ENCODE data around the gene SLC4A1.

SLC4A1 gene

GRCh38 chr17:44273607-44274006 is 5.7 kb upstream of the SLC4A1 start:
- Histone ChIP-seq H3K36me3 (no peaks in the 10 kb centered on the region), H3K9me3 (ENCODE audit: severe bottlenecking) (no peaks in the 10 kb centered on the region), H3K27ac (no peak overlapping the region; the same call in 1 of the 2 replicates), H3K4me3 (ENCODE audit: low read depth, low read length) (no peak overlapping the region), H3K27me3 (ENCODE audit: insufficient read depth, low read depth, severe bottlenecking) (no peaks in the 10 kb centered on the region)
- TF ChIP-seq, protein P1, sequence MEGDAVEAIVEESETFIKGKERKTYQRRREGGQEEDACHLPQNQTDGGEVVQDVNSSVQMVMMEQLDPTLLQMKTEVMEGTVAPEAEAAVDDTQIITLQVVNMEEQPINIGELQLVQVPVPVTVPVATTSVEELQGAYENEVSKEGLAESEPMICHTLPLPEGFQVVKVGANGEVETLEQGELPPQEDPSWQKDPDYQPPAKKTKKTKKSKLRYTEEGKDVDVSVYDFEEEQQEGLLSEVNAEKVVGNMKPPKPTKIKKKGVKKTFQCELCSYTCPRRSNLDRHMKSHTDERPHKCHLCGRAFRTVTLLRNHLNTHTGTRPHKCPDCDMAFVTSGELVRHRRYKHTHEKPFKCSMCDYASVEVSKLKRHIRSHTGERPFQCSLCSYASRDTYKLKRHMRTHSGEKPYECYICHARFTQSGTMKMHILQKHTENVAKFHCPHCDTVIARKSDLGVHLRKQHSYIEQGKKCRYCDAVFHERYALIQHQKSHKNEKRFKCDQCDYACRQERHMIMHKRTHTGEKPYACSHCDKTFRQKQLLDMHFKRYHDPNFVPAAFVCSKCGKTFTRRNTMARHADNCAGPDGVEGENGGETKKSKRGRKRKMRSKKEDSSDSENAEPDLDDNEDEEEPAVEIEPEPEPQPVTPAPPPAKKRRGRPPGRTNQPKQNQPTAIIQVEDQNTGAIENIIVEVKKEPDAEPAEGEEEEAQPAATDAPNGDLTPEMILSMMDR (IDR thresholded peaks at IDR 0.05; ENCODE audit: low read depth, low read length), result no peak
- DNase-seq, result no peak

DNA sequence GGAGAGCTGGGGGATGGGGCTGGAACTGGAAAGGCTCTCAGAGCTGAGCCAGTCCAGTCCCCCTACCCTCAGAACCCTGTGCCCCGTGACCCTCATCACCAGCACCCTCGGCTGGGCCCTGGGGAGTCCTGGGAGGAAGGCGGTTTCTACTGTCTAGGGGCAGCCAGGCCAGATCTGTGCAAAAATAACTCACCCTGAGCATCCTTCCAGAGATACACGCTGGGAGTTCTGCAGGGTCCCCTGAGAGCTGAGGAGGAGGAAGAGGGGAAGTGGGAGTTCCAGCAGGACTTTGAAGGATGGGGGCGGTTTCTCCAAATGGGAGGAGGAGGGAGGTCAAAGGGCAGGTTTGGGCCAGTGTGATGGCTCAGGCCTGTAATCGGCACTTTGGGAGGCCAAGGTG is 5.0 kb upstream of the SLC4A1 start:
- Histone ChIP-seq H3K27me3 (ENCODE audit: insufficient read depth, low read depth, severe bottlenecking) (no peaks in the 10 kb centered on the region), H3K9me3 (ENCODE audit: severe bottlenecking) (no peaks in the 10 kb centered on the region), H3K4me3 (ENCODE audit: low read depth, low read length) (no peak overlapping the region), H3K27ac (no peak overlapping the region), H3K36me3 (no peaks in the 10 kb centered on the region)
- DNase-seq, result no peak
- TF ChIP-seq, protein P1 (IDR thresholded peaks at IDR 0.05; ENCODE audit: low read depth, low read length), result no peak

GRCh38 chr17:44272321-44272951 is 4.5 kb upstream of the SLC4A1 start:
- no peak overlapping the region for H3K27ac ChIP-seq
- no peak for DNase-seq
- H3K36me3 ChIP-seq, result no peaks in the 10 kb centered on the region
- no peaks in the 10 kb centered on the region for H3K9me3 ChIP-seq (ENCODE audit: severe bottlenecking)
- H3K4me3 ChIP-seq (ENCODE audit: low read depth, low read length), result no peak overlapping the region
- H3K27me3 ChIP-seq (ENCODE audit: insufficient read depth, low read depth, severe bottlenecking), result no peaks in the 10 kb centered on the region
- TF ChIP-seq, protein P1 (IDR thresholded peaks at IDR 0.05; ENCODE audit: low read depth, low read length), result no peak

GRCh38 chr17:44269535-44270240 is 1.8 kb upstream of the SLC4A1 start:
- H3K27ac ChIP-seq, result peak overlapping the region; percentile 8; the same call in 1 of the 2 replicates
- no peak overlapping the region for H3K4me3 ChIP-seq (ENCODE audit: low read depth, low read length)
- H3K36me3 ChIP-seq, result no peaks in the 10 kb centered on the region
- H3K9me3 ChIP-seq (ENCODE audit: severe bottlenecking), result no peaks in the 10 kb centered on the region
- no peaks in the 10 kb centered on the region for H3K27me3 ChIP-seq (ENCODE audit: insufficient read depth, low read depth, severe bottlenecking)
- peak; percentile 63 for DNase-seq
- TF ChIP-seq, protein P1 (IDR thresholded peaks at IDR 0.05; ENCODE audit: low read depth, low read length), result no peak

- no peaks in the 10 kb centered on the region for H3K27me3 ChIP-seq (ENCODE audit: insufficient read depth, low read depth, severe bottlenecking)
- H3K9me3 ChIP-seq (ENCODE audit: severe bottlenecking), result no peaks in the 10 kb centered on the region
- H3K4me3 ChIP-seq (ENCODE audit: low read depth, low read length), result no peak overlapping the region
- TF ChIP-seq, protein P1 (IDR thresholded peaks at IDR 0.05; ENCODE audit: low read depth, low read length), result no peak
- DNase-seq, result no peak
- no peaks in the 10 kb centered on the region for H3K36me3 ChIP-seq
- peak overlapping the region; percentile 8; the same call in 1 of the 2 replicates for H3K27ac ChIP-seq
These were observed 987 bp upstream of the SLC4A1 start for GRCh38 chr17:44268709-44269534.

Measured in WERI-Rb-1 (cell line).